Lung (tissue), 12 donors: ENCODE data around the gene KCNK2. TPM values are rescaled to one million over a fixed set of nuclear protein-coding genes. Genes with fewer than 3 reads are reported as not detected.

Experiments used
- ATAC-seq: fragments of 200-7000 bp; cut with Tn5 transposase; one replicate; pipeline ENCODE4 v1.9.1; 2020; ENCODE audit warnings: moderate number of reproducible peaks; ENCODE audit not compliant: insufficient read depth, low FRiP score
- DNase-seq, 3 donors: peaks; one replicate each; pipeline ENCODE4 v3.0.0-alpha.2; 2013 to 2017
- H3K27ac ChIP-seq, 2 donors: one replicate each; pipeline ENCODE4 v1.5.1; 2013; ENCODE audit warnings: mild to moderate bottlenecking in 2 of 2, moderate library complexity in 2 of 2, control low read depth in 1 of 2, inconsistent platforms in 1 of 2, low read depth in 1 of 2, low read length in 1 of 2
- H3K27me3 ChIP-seq, 3 donors: one replicate each; pipeline ENCODE4 v1.5.1; 2013; ENCODE audit warnings: low read length in 2 of 3; ENCODE audit not compliant: control insufficient read depth in 3 of 3, insufficient read depth in 3 of 3
- H3K36me3 ChIP-seq, 4 donors: one replicate each; pipeline ENCODE4 v1.5.1; 2013; ENCODE audit warnings: low read length in 4 of 4, mild to moderate bottlenecking in 1 of 4, moderate library complexity in 1 of 4; ENCODE audit not compliant: control insufficient read depth in 4 of 4, insufficient read depth in 4 of 4
- H3K4me1 ChIP-seq, 5 donors: one replicate each; pipeline ENCODE4 v1.5.1; 2013; ENCODE audit warnings: low read length in 5 of 5, mild to moderate bottlenecking in 2 of 5, moderate library complexity in 1 of 5; ENCODE audit not compliant: control insufficient read depth in 5 of 5, insufficient read depth in 5 of 5
- H3K4me3 ChIP-seq: one replicate; pipeline ENCODE4 v1.5.1; 2013; ENCODE audit warnings: mild to moderate bottlenecking, control low read depth, moderate library complexity
- H3K9ac ChIP-seq, 2 donors: one replicate each; pipeline ENCODE4 v1.5.1; 2013; ENCODE audit warnings: low read length in 2 of 2, control low read depth in 1 of 2; ENCODE audit not compliant: insufficient read depth in 1 of 2
- H3K9me3 ChIP-seq, 4 donors: one replicate each; pipeline ENCODE4 v1.5.1; 2013; ENCODE audit warnings: low read length in 3 of 4, mild to moderate bottlenecking in 1 of 4, moderate library complexity in 1 of 4; ENCODE audit not compliant: control insufficient read depth in 4 of 4, insufficient read depth in 3 of 4
- CTCF ChIP-seq: IDR thresholded peaks from 2 replicates; pipeline ENCODE4 v1.5.1; 2012; ENCODE audit warnings: mild to moderate bottlenecking; ENCODE audit errors: control extremely low read depth, extremely low read depth
- WGBS, 2 donors: extraction: QIAGEN DNeasy Blood & Tissue Kit; methylation state at CpG; one replicate each; pipeline ENCODE4 v1.1.7; 2013; 5-methylcytosine and 5-hydroxymethylcytosine counted together
- polyA plus RNA-seq, 2 donors: library from polyadenylated mRNA; stranded (reverse); fragments of 200-250 nt; gene quantifications; one replicate each; pipeline ENCODE4 v1.2.1, GENCODE V29; 2013
- total RNA-seq, 2 donors: library from RNA; depleted of rRNA in 1 of 2; stranded (reverse); fragments of >200 nt in 1 of 2; gene quantifications; one replicate each; pipeline ENCODE4 v1.2.1, GENCODE V29; 2014 to 2021
- donor health status: control.
- donor health status: control.
- donor health status: Bipolar disorder and iron deficiency.
- donor health status: healthy.
- donor health status: DM: yes; HTN: yes; CAD: no.

Gene KCNK2
- total and polyA plus RNA-seq, 4 donors, result 0.05 to 0.71 (median 0.18) TPM

- no peak overlapping the region for H3K4me3 ChIP-seq
- peak in 1 of 3 donors; percentile 10 for DNase-seq
- no peak overlapping the region for H3K9ac ChIP-seq
- no peak for TF ChIP-seq CTCF
- no peaks in the 10 kb centered on the region for H3K9me3 ChIP-seq
- no peaks in the 10 kb centered on the region for H3K4me1 ChIP-seq
- H3K27me3 ChIP-seq, result peaks cover 0 to 19% (median 5%) of the 10 kb centered on the region in 3 donors
- no peaks in the 10 kb centered on the region for H3K36me3 ChIP-seq
- no peak for ATAC-seq
- no peak overlapping the region for H3K27ac ChIP-seq
- 60 to 64% methylated on average over 1 of the region's 1 CpG for WGBS, 2 donors
Measured at GRCh38 chr1:215076322-215076721, 6.2 kb upstream of the KCNK2 start.

GRCh38 chr1:215079456-215079855, 3.1 kb upstream of the KCNK2 start:
- 65 to 75% methylated on average over 2 of the region's 2 CpGs for WGBS, 2 donors
- peaks cover 0 to 46% (median 30%) of the 10 kb centered on the region in 3 donors for H3K27me3 ChIP-seq
- DNase-seq, result no peak
- peaks cover 0 to 9% (median 4%) of the 10 kb centered on the region in 5 donors for H3K4me1 ChIP-seq
- no peak for TF ChIP-seq CTCF
- peaks cover 0 to 3% (median 0%) of the 10 kb centered on the region in 4 donors for H3K9me3 ChIP-seq
- H3K36me3 ChIP-seq, result no peaks in the 10 kb centered on the region
- H3K4me3 ChIP-seq, result no peak overlapping the region
- H3K27ac ChIP-seq, result no peak overlapping the region
- no peak overlapping the region for H3K9ac ChIP-seq
- ATAC-seq, result no peak

GRCh38 chr1:215081661-215082531, 641 bp upstream of the KCNK2 start:
- Histone ChIP-seq H3K9ac (no peak overlapping the region), H3K4me3 (no peak overlapping the region), H3K27me3 (peaks cover 0 to 61% (median 48%) of the 10 kb centered on the region in 3 donors), H3K36me3 (no peaks in the 10 kb centered on the region), H3K27ac (no peak overlapping the region), H3K9me3 (peaks cover 0 to 3% (median 0%) of the 10 kb centered on the region in 4 donors), H3K4me1 (peaks cover 0 to 9% (median 4%) of the 10 kb centered on the region in 5 donors)
- 1 to 4% methylated on average over 44 of the region's 44 CpGs for WGBS, 2 donors
- ATAC-seq, result no peak
- DNase-seq, result peak in 1 of 3 donors; percentile 8
- no peak for TF ChIP-seq CTCF
